ENCODE results near the gene ARHGAP18. TPM values are rescaled to one million over a fixed set of nuclear protein-coding genes. Genes with fewer than 3 reads are reported as not detected.

ARHGAP18 gene
- total and polyA plus RNA-seq, 2 experiments from 2014 or later, result 4.3 to 5.0 TPM

GRCh38 chr6:129691709-129692108, 18.3 kb downstream of the ARHGAP18 start (continued):
- TF ChIP-seq ZNF462 (CRISPR knock-in tag; IDR thresholded peaks at IDR 0.05), result no peak
- no peak for TF ChIP-seq EZH2phosphoT487 (IDR thresholded peaks at IDR 0.05; ENCODE audit: unreplicated experiment)
- no peak for TF ChIP-seq EZH2 (IDR thresholded peaks at IDR 0.05; ENCODE audit: low read depth, unreplicated experiment)
- TF ChIP-seq CREB1 (CRISPR knock-in tag; IDR thresholded peaks at IDR 0.05; ENCODE audit: low read depth), result no peak
- TF ChIP-seq JUNB (IDR thresholded peaks at IDR 0.05; ENCODE audit: unreplicated experiment), result no peak

- no peak overlapping the region; the same call in 1 of the 2 replicates for H3K27ac Mint-ChIP-seq
- H3K36me3 Mint-ChIP-seq (ENCODE audit: low read depth), result no peaks in the 10 kb centered on the region
- no peaks in the 10 kb centered on the region for H3K9me2 ChIP-seq (ENCODE audit: insufficient read depth)
- peaks cover 29% of the 10 kb centered on the region for H3K4me1 Mint-ChIP-seq
- H3K9me3 Mint-ChIP-seq, result no peaks in the 10 kb centered on the region
- H3K27me3 Mint-ChIP-seq (ENCODE audit: insufficient read depth, low read depth, poor library complexity), result no peaks in the 10 kb centered on the region
- no peaks in the 10 kb centered on the region for H4K20me1 ChIP-seq (replicated peaks; ENCODE audit: insufficient read depth)
- no peaks in the 10 kb centered on the region for H3F3A ChIP-seq (replicated peaks; ENCODE audit: low read depth)
- no peaks in the 10 kb centered on the region for H3K36me3 ChIP-seq (ENCODE audit: insufficient read depth)
- peaks cover 22% of the 10 kb centered on the region for H3K4me1 ChIP-seq (ENCODE audit: insufficient read depth)
- ATAC-seq, result no peak; the same call in 2 of the 3 replicates
- no peak overlapping the region for H3K4me3 ChIP-seq
- no peak overlapping the region for H2AFZ ChIP-seq
- no peaks in the 10 kb centered on the region for H3K79me2 ChIP-seq (replicated peaks; ENCODE audit: insufficient read depth)
- H3K4me2 ChIP-seq, result no peak overlapping the region
- no peaks in the 10 kb centered on the region for H3K27me3 ChIP-seq (ENCODE audit: insufficient read depth)
- no peak overlapping the region for H3K4me3 Mint-ChIP-seq
- no peak for DNase-seq (ENCODE audit: low spot score)
- no peak overlapping the region for H3K27ac ChIP-seq (ENCODE audit: low read depth)
- TF ChIP-seq JUNB (IDR thresholded peaks at IDR 0.05; ENCODE audit: unreplicated experiment) (no peak), CREB1 (CRISPR knock-in tag; IDR thresholded peaks at IDR 0.05; ENCODE audit: low read depth) (no peak), POLR2AphosphoS5 (IDR thresholded peaks at IDR 0.05; ENCODE audit: low read depth) (no peak), EZH2phosphoT487 (IDR thresholded peaks at IDR 0.05; ENCODE audit: unreplicated experiment) (no peak), EZH2 (IDR thresholded peaks at IDR 0.05; ENCODE audit: low read depth, unreplicated experiment) (no peak), ZNF462 (CRISPR knock-in tag; IDR thresholded peaks at IDR 0.05) (no peak)
- TF ChIP-seq, protein P1, sequence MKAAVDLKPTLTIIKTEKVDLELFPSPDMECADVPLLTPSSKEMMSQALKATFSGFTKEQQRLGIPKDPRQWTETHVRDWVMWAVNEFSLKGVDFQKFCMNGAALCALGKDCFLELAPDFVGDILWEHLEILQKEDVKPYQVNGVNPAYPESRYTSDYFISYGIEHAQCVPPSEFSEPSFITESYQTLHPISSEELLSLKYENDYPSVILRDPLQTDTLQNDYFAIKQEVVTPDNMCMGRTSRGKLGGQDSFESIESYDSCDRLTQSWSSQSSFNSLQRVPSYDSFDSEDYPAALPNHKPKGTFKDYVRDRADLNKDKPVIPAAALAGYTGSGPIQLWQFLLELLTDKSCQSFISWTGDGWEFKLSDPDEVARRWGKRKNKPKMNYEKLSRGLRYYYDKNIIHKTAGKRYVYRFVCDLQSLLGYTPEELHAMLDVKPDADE (IDR thresholded peaks at IDR 0.05), result no peak
Measured at GRCh38 chr6:129691043-129691640, 18.8 kb downstream of the ARHGAP18 start.
